ENCODE results near the gene LASP1.

DNA sequence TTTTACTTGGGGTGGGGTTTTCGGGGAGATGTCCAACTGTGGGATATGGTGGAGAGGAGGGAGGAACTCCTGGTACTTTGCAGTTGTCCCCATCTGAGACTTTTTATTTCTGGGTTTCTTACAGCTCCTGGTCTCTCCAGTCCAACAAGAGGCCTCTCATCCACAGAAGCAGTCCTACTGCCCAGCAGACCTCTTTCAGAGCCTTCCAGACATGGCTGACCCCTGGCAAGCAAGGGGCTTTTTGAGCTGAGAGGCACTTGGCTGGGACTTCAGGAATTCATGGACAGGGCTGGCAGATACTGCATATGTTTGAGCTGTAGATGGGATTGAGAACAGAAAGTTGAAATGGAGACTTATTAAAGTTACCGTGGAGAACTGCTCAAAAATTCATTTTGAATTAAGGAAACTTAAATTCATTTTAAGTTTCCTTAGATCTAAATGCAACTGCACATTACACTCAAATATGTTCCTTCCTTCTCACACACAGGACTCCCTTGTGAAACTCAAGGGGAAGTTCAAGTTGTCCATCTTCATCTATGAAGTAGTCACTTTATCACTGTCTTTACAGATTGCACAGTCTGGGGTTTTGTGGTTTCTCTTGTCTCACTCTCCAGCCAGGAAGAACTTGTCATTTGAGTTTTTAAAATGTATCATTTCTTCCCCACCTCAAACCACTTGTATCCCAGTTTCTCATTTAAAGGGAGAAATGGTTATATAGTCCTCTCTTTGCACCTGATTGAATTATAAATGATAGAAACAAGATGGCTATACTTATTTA, 56.6 kb downstream of the LASP1 start:
- TF ChIP-seq, protein P1, sequence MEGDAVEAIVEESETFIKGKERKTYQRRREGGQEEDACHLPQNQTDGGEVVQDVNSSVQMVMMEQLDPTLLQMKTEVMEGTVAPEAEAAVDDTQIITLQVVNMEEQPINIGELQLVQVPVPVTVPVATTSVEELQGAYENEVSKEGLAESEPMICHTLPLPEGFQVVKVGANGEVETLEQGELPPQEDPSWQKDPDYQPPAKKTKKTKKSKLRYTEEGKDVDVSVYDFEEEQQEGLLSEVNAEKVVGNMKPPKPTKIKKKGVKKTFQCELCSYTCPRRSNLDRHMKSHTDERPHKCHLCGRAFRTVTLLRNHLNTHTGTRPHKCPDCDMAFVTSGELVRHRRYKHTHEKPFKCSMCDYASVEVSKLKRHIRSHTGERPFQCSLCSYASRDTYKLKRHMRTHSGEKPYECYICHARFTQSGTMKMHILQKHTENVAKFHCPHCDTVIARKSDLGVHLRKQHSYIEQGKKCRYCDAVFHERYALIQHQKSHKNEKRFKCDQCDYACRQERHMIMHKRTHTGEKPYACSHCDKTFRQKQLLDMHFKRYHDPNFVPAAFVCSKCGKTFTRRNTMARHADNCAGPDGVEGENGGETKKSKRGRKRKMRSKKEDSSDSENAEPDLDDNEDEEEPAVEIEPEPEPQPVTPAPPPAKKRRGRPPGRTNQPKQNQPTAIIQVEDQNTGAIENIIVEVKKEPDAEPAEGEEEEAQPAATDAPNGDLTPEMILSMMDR (conservative IDR thresholded peaks at IDR 0.05; ENCODE audit: low read depth, low read length), result no peak
- no peak for TF ChIP-seq EZH2phosphoT487 (IDR thresholded peaks at IDR 0.05; ENCODE audit: borderline replicate concordance, low read length)
- TF ChIP-seq EZH2 (IDR thresholded peaks at IDR 0.05; ENCODE audit: low read length, unreplicated experiment), result no peak
